Skeletal muscle satellite cell (primary cell): ENCODE measurements around the gene CBX1.
"Not testable (repeated sequence)": the region's sequence is repeated elsewhere in the genome, so short reads cannot be mapped to it uniquely, and the experiment has no call there.

Experiments
- H3K27me3 ChIP-seq: 2 replicates; pipeline ENCODE4 v1.7.0; 2013; ENCODE audit warnings: low read length; ENCODE audit not compliant: control insufficient read depth, insufficient read depth
- H3K36me3 ChIP-seq: 2 replicates; pipeline ENCODE4 v1.7.0; 2013; ENCODE audit warnings: mild to moderate bottlenecking, control low read depth, low read length; ENCODE audit not compliant: insufficient read depth
- H3K4me1 ChIP-seq: 2 replicates; pipeline ENCODE4 v1.7.0; 2013; ENCODE audit warnings: low read length; ENCODE audit not compliant: control insufficient read depth, insufficient read depth
- H3K4me2 ChIP-seq: 2 replicates; pipeline ENCODE4 v1.7.0; 2013; ENCODE audit warnings: mild to moderate bottlenecking, low read length
- H3K4me3 ChIP-seq: 2 replicates; pipeline ENCODE4 v1.7.0; 2013; ENCODE audit warnings: low read length
- H3K9ac ChIP-seq: 2 replicates; pipeline ENCODE4 v1.7.0; 2013; ENCODE audit warnings: mild to moderate bottlenecking, low read depth, low read length, moderate library complexity
- H3K9me3 ChIP-seq: replicated peaks from 2 replicates; pipeline ENCODE4 v1.7.0; 2013; ENCODE audit warnings: mild to moderate bottlenecking, control low read depth, low read length

Gene CBX1

GRCh38 chr17:48100160-48100559 is 1.1 kb downstream of the CBX1 start:
- H3K4me3 ChIP-seq, result peak overlapping the region; percentile 87
- H3K9me3 ChIP-seq, result no peaks in the 10 kb centered on the region
- peak overlapping the region; percentile 86 for H3K4me2 ChIP-seq
- H3K27me3 ChIP-seq, result no peaks in the 10 kb centered on the region
- H3K9ac ChIP-seq, result peak overlapping the region; percentile 81
- H3K36me3 ChIP-seq, result peaks cover 7% of the 10 kb centered on the region
- no peaks in the 10 kb centered on the region for H3K4me1 ChIP-seq

GRCh38 chr17:48095611-48096010 is 5.7 kb downstream of the CBX1 start:
- no peaks in the 10 kb centered on the region for H3K4me1 ChIP-seq
- H3K36me3 ChIP-seq, result peaks cover 11% of the 10 kb centered on the region
- H3K9me3 ChIP-seq, result no peaks in the 10 kb centered on the region
- H3K9ac ChIP-seq, result no peak overlapping the region
- H3K27me3 ChIP-seq, result no peaks in the 10 kb centered on the region
- H3K4me2 ChIP-seq, result no peak overlapping the region
- H3K4me3 ChIP-seq, result no peak overlapping the region

GRCh38 chr17:48093341-48094045 is 7.8 kb downstream of the CBX1 start:
- Histone ChIP-seq H3K9ac (no peak overlapping the region), H3K36me3 (peaks cover 11% of the 10 kb centered on the region), H3K4me2 (no peak overlapping the region), H3K9me3 (no peaks in the 10 kb centered on the region), H3K27me3 (no peaks in the 10 kb centered on the region), H3K4me1 (no peaks in the 10 kb centered on the region), H3K4me3 (no peak overlapping the region)

- no peak overlapping the region for H3K4me3 ChIP-seq
- no peaks in the 10 kb centered on the region for H3K9me3 ChIP-seq
- H3K4me1 ChIP-seq, result peaks cover 3% of the 10 kb centered on the region
- H3K9ac ChIP-seq, result no peak overlapping the region
- no peaks in the 10 kb centered on the region for H3K27me3 ChIP-seq
- no peaks in the 10 kb centered on the region for H3K36me3 ChIP-seq
- H3K4me2 ChIP-seq, result no peak overlapping the region
These were observed 16.3 kb downstream of the CBX1 start for GRCh38 chr17:48084932-48085331.

GRCh38 chr17:48081858-48082257 is 19.4 kb downstream of the CBX1 start:
- Histone ChIP-seq H3K36me3 (no peaks in the 10 kb centered on the region), H3K4me1 (peaks cover 3% of the 10 kb centered on the region), H3K9ac (no peak overlapping the region), H3K9me3 (no peaks in the 10 kb centered on the region), H3K4me3 (no peak overlapping the region), H3K27me3 (no peaks in the 10 kb centered on the region), H3K4me2 (no peak overlapping the region)

GRCh38 chr17:48077152-48077551 is 24.1 kb downstream of the CBX1 start:
- H3K27me3 ChIP-seq, H3K4me3 ChIP-seq, H3K4me1 ChIP-seq, H3K9me3 ChIP-seq, H3K4me2 ChIP-seq, H3K9ac ChIP-seq: not testable (repeated sequence)
- peaks cover 22% of the 10 kb centered on the region for H3K36me3 ChIP-seq

- peaks cover 38% of the 10 kb centered on the region for H3K36me3 ChIP-seq
- no peak overlapping the region for H3K4me3 ChIP-seq
- H3K9me3 ChIP-seq, result no peaks in the 10 kb centered on the region
- peak overlapping the region; percentile 33 for H3K9ac ChIP-seq
- H3K27me3 ChIP-seq, result no peaks in the 10 kb centered on the region
- peaks cover 9% of the 10 kb centered on the region for H3K4me1 ChIP-seq
- H3K4me2 ChIP-seq, result no peak overlapping the region
These were observed 26.8 kb downstream of the CBX1 start for GRCh38 chr17:48074322-48075081.

GRCh38 chr17:48073566-48074094 is 27.6 kb downstream of the CBX1 start:
- H3K9me3 ChIP-seq, H3K27me3 ChIP-seq, H3K4me2 ChIP-seq, H3K4me3 ChIP-seq: not testable (repeated sequence)
- Histone ChIP-seq H3K4me1 (peaks cover 12% of the 10 kb centered on the region), H3K36me3 (peaks cover 39% of the 10 kb centered on the region), H3K9ac (peak overlapping the region; percentile 33)

GRCh38 chr17:48072811-48073210 is 28.5 kb downstream of the CBX1 start:
- not testable (repeated sequence) for H3K9me3 ChIP-seq, H3K9ac ChIP-seq, H3K27me3 ChIP-seq, H3K4me3 ChIP-seq, H3K4me2 ChIP-seq
- Histone ChIP-seq H3K36me3 (peaks cover 39% of the 10 kb centered on the region), H3K4me1 (peaks cover 20% of the 10 kb centered on the region)

- H3K4me3 ChIP-seq, result no peak overlapping the region
- H3K9me3 ChIP-seq, result no peaks in the 10 kb centered on the region
- peaks cover 47% of the 10 kb centered on the region for H3K36me3 ChIP-seq
- no peak overlapping the region for H3K4me2 ChIP-seq
- H3K4me1 ChIP-seq, result peaks cover 26% of the 10 kb centered on the region
- H3K9ac ChIP-seq, result no peak overlapping the region
- H3K27me3 ChIP-seq, result no peaks in the 10 kb centered on the region
These were observed 29.6 kb downstream of the CBX1 start for GRCh38 chr17:48071654-48072053.

GRCh38 chr17:48070195-48070594 is 31.1 kb downstream of the CBX1 start:
- Histone ChIP-seq H3K4me3 (no peak overlapping the region), H3K27me3 (no peaks in the 10 kb centered on the region), H3K4me2 (no peak overlapping the region), H3K36me3 (peaks cover 45% of the 10 kb centered on the region), H3K9me3 (no peaks in the 10 kb centered on the region), H3K4me1 (peaks cover 39% of the 10 kb centered on the region), H3K9ac (no peak overlapping the region)
